Duodenal mucosa (tissue), 2 donors: ENCODE data around the gene GPBP1.

ENCODE experiments used
- H3K27ac ChIP-seq: one replicate; pipeline ENCODE4 v1.7.0; 2013; ENCODE audit warnings: low read depth, low read length
- H3K27me3 ChIP-seq, 2 donors: one replicate each; pipeline ENCODE4 v1.7.0; 2013; ENCODE audit warnings: low read length in 2 of 2, control low read depth in 1 of 2; ENCODE audit not compliant: insufficient read depth in 2 of 2, control insufficient read depth in 1 of 2
- H3K36me3 ChIP-seq, 2 donors: one replicate each; pipeline ENCODE4 v1.7.0; 2013; ENCODE audit warnings: low read length in 2 of 2, control low read depth in 1 of 2; ENCODE audit not compliant: insufficient read depth in 2 of 2, control insufficient read depth in 1 of 2
- H3K4me1 ChIP-seq, 2 donors: one replicate each; pipeline ENCODE4 v1.7.0; 2013; ENCODE audit warnings: low read length in 2 of 2, control low read depth in 1 of 2; ENCODE audit not compliant: insufficient read depth in 2 of 2, control insufficient read depth in 1 of 2
- H3K4me3 ChIP-seq, 2 donors: one replicate each; pipeline ENCODE4 v1.7.0; 2013; ENCODE audit warnings: low read length in 2 of 2, low read depth in 1 of 2
- H3K9ac ChIP-seq, 2 donors: one replicate each; pipeline ENCODE4 v1.7.0; 2013; ENCODE audit warnings: low read length in 2 of 2, low read depth in 1 of 2
- H3K9me3 ChIP-seq, 2 donors: one replicate each; pipeline ENCODE4 v1.7.0; 2013; ENCODE audit warnings: low read length in 2 of 2, control low read depth in 1 of 2; ENCODE audit not compliant: control insufficient read depth in 1 of 2

GPBP1 gene

GRCh38 chr5:57207681-57208080 is 33.8 kb downstream of the GPBP1 start:
- Histone ChIP-seq H3K4me3 (no peak overlapping the region), H3K9me3 (no peaks in the 10 kb centered on the region)

DNA sequence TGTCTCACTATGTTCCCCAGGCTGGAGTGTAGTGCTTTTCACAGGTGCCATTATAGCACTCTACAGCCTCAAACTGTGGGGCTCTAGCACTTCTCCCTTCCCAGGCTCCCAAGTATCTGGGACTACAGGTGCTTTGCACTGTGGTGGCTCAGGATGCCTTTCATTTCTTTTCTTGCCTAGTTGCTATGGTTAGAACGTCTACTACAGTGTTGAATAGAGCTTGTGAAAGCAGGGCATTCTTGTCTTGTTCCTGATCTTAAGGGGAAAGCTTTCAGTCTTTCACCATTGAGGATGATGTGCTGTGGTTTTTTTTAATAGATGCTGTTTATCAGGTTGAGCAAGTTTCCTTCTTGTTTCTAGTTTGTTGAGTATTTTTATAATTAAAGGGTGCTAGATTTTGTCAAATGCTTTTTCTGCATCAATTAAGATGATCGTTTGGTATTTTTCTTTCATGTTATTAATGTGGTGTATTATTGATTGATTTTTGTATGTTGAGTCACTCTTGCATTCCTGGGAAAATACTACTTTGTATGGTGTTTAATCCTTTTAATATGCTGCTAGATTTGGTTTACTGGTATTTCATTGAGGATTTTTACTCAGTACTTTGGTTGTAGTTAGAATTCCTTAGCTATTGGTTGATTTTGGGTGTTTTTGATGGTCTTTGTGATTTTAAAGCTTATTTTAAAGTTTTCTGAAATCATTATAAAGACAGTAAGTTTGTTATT is 35.6 kb downstream of the GPBP1 start:
- Histone ChIP-seq H3K4me1 (no peaks in the 10 kb centered on the region), H3K9me3 (no peaks in the 10 kb centered on the region), H3K9ac (no peak overlapping the region), H3K27ac (no peak overlapping the region), H3K36me3 (peaks cover 0 to 11% of the 10 kb centered on the region in 2 donors), H3K27me3 (no peaks in the 10 kb centered on the region), H3K4me3 (no peak overlapping the region)

More at GRCh38 chr5:57207681-57208080, 33.8 kb downstream of the GPBP1 start:
- H3K27me3 ChIP-seq, result no peaks in the 10 kb centered on the region
- no peak overlapping the region for H3K9ac ChIP-seq
- peaks cover 0 to 6% of the 10 kb centered on the region in 2 donors for H3K36me3 ChIP-seq
- H3K27ac ChIP-seq, result no peak overlapping the region
- peaks cover 0 to 6% of the 10 kb centered on the region in 2 donors for H3K4me1 ChIP-seq

DNA sequence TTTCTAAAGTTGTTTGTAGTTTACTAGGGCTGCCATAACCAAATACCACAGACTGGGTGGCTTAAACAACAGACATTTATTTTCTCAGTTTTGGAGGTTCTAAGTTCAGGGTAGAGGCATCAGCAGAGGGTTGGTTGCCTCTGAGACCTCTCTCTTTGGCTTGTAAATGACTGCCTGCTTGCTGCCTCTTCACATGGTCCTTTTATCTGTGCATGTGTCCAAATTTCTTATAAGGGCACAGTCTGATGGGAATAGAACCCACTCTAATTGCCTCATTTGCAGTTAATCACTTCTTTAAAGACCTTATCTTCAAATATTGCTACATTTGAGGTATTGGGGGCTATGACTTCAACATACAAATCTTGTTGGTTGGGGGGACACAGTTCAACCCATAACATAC is 36.8 kb downstream of the GPBP1 start:
- Histone ChIP-seq H3K9me3 (no peaks in the 10 kb centered on the region), H3K36me3 (peaks cover 8 to 20% of the 10 kb centered on the region in 2 donors), H3K27ac (no peak overlapping the region), H3K9ac (no peak overlapping the region), H3K4me1 (no peaks in the 10 kb centered on the region), H3K27me3 (no peaks in the 10 kb centered on the region), H3K4me3 (no peak overlapping the region)

GRCh38 chr5:57211039-57211438 is 37.2 kb downstream of the GPBP1 start:
- Histone ChIP-seq H3K9ac (no peak overlapping the region), H3K36me3 (peaks cover 10 to 24% of the 10 kb centered on the region in 2 donors), H3K4me3 (no peak overlapping the region), H3K27ac (no peak overlapping the region), H3K9me3 (no peaks in the 10 kb centered on the region), H3K4me1 (no peaks in the 10 kb centered on the region), H3K27me3 (no peaks in the 10 kb centered on the region)

DNA sequence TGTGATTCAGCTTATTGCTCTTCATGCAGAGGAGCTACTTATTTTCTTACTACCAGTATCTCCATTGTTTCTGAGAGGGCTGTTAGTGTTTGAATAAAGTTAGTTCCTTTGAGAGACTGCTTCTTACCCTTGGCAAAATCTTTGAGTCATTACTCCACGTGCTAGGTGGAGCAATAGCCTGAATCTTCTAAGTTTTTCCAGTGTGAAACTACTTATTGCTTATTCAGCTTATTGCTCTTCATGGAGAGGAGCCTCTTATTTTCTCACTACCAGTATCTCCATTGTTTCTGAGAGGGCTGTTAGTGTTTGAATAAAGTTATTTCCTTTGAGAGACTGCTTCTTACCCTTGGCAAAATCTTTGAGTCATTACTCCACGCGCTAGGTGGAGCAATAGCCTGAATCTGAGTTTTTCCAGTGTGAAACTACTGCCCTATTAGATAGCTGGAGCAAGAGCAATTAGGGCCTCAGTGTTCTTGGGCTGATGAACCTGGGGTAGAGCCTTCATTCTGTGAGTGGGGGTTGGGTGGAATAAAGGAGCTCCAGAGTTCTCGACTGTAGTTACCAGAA is 41.9 kb downstream of the GPBP1 start:
- H3K4me1 ChIP-seq, result no peaks in the 10 kb centered on the region
- H3K27me3 ChIP-seq, result no peaks in the 10 kb centered on the region
- H3K9me3 ChIP-seq, result no peaks in the 10 kb centered on the region
- H3K9ac ChIP-seq, result no peak overlapping the region
- H3K36me3 ChIP-seq, result peaks cover 18 to 36% of the 10 kb centered on the region in 2 donors
- no peak overlapping the region for H3K27ac ChIP-seq
- H3K4me3 ChIP-seq, result no peak overlapping the region

GRCh38 chr5:57216714-57217113 is 42.9 kb downstream of the GPBP1 start:
- H3K9ac ChIP-seq, result no peak overlapping the region
- H3K27me3 ChIP-seq, result no peaks in the 10 kb centered on the region
- no peak overlapping the region for H3K27ac ChIP-seq
- no peaks in the 10 kb centered on the region for H3K4me1 ChIP-seq
- H3K9me3 ChIP-seq, result no peaks in the 10 kb centered on the region
- no peak overlapping the region for H3K4me3 ChIP-seq
- peaks cover 18 to 36% of the 10 kb centered on the region in 2 donors for H3K36me3 ChIP-seq

GRCh38 chr5:57219386-57219785 is 45.5 kb downstream of the GPBP1 start:
- no peaks in the 10 kb centered on the region for H3K9me3 ChIP-seq
- H3K27me3 ChIP-seq, result no peaks in the 10 kb centered on the region
- no peak overlapping the region for H3K27ac ChIP-seq
- H3K4me3 ChIP-seq, result no peak overlapping the region
- no peaks in the 10 kb centered on the region for H3K4me1 ChIP-seq
- peaks cover 18 to 32% of the 10 kb centered on the region in 2 donors for H3K36me3 ChIP-seq
- H3K9ac ChIP-seq, result no peak overlapping the region

DNA sequence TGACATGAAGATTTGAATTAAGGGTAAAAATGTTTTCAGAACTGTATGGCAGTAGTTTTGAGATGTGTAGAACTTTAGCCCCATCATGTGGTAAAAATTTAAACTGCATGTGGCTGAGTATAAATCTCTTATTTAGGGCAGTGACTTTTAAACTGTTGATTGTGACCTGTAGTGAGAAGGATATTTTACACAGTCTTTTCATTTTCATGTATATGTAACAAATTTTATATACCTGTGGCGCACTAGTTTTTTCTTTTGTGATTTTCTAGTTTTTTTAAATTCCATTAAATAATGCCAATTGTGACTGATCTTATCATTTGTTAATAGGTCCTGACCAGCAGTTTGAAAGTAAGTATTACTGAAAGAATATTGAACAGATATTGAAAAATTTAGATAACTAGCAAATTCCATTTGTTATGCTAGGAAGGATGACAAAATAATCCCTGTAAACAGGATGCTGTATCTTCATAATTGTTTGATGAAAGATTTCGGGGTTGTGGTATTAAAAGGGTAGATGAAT is 47.2 kb downstream of the GPBP1 start:
- Histone ChIP-seq H3K4me1 (no peaks in the 10 kb centered on the region), H3K27ac (no peak overlapping the region), H3K27me3 (no peaks in the 10 kb centered on the region), H3K9ac (no peak overlapping the region), H3K36me3 (peaks cover 6 to 18% of the 10 kb centered on the region in 2 donors), H3K9me3 (no peaks in the 10 kb centered on the region), H3K4me3 (no peak overlapping the region)

- H3K36me3 ChIP-seq, result peaks cover 4 to 5% of the 10 kb centered on the region in 2 donors
- H3K4me1 ChIP-seq, result no peaks in the 10 kb centered on the region
- H3K9ac ChIP-seq, result no peak overlapping the region
- no peaks in the 10 kb centered on the region for H3K9me3 ChIP-seq
- no peak overlapping the region for H3K27ac ChIP-seq
- H3K27me3 ChIP-seq, result no peaks in the 10 kb centered on the region
- no peak overlapping the region for H3K4me3 ChIP-seq
Measured at GRCh38 chr5:57225553-57225952, 51.7 kb downstream of the GPBP1 start.

- Histone ChIP-seq H3K27ac (no peak overlapping the region), H3K36me3 (peaks cover 23 to 34% of the 10 kb centered on the region in 2 donors), H3K4me3 (no peak overlapping the region), H3K9ac (no peak overlapping the region), H3K9me3 (no peaks in the 10 kb centered on the region), H3K27me3 (no peaks in the 10 kb centered on the region), H3K4me1 (no peaks in the 10 kb centered on the region)
Measured at GRCh38 chr5:57229313-57229712, 55.5 kb downstream of the GPBP1 start.
